Neuronal stem cell (in vitro differentiated cells): ENCODE data around the gene C1orf21.

Source experiments
- DNase-seq: peaks from one replicate; pipeline ENCODE4 v3.0.0-alpha.2; 2013; ENCODE audit warnings: low spot score
- H2AFZ ChIP-seq: one replicate; pipeline ENCODE4 v1.6.1; 2013; ENCODE audit warnings: mild to moderate bottlenecking, low read length, inconsistent platforms
- H2AK5ac ChIP-seq: 2 replicates; pipeline ENCODE4 v1.6.1; 2013; ENCODE audit warnings: low read depth, mild to moderate bottlenecking, inconsistent platforms, low read length, moderate library complexity, mixed read lengths
- H2BK120ac ChIP-seq: 2 replicates; pipeline ENCODE4 v1.6.1; 2013; ENCODE audit warnings: low read depth, mild to moderate bottlenecking, inconsistent platforms, low read length, moderate library complexity, mixed read lengths
- H2BK12ac ChIP-seq: one replicate; pipeline ENCODE4 v1.6.1; 2013; ENCODE audit warnings: low read length, inconsistent platforms
- H2BK15ac ChIP-seq: 2 replicates; pipeline ENCODE4 v1.6.1; 2013; ENCODE audit warnings: mild to moderate bottlenecking, low read length, inconsistent platforms, mixed read lengths
- H2BK5ac ChIP-seq: one replicate; pipeline ENCODE4 v1.6.1; 2013; ENCODE audit warnings: inconsistent platforms, mild to moderate bottlenecking, low read length, moderate library complexity
- H3K14ac ChIP-seq: one replicate; pipeline ENCODE4 v1.6.1; 2013; ENCODE audit warnings: low read length, inconsistent platforms
- H3K18ac ChIP-seq: 2 replicates; pipeline ENCODE4 v1.6.1; 2013; ENCODE audit warnings: low read length, inconsistent platforms
- H3K23ac ChIP-seq: 2 replicates; pipeline ENCODE4 v1.6.1; 2013; ENCODE audit warnings: low read depth, mild to moderate bottlenecking, mixed read lengths, low read length, inconsistent platforms; ENCODE audit not compliant: poor library complexity
- H3K27ac ChIP-seq: replicated peaks from 3 replicates; pipeline ENCODE4 v1.5.1; 2013; ENCODE audit warnings: low read length, inconsistent platforms
- H3K27me3 ChIP-seq, 3 experiments: 2 replicates each; pipeline ENCODE4 v1.6.1; 2013; ENCODE audit warnings: low read length in 3 of 3, mild to moderate bottlenecking in 2 of 3, inconsistent platforms in 1 of 3, low read depth in 1 of 3, mixed read lengths in 1 of 3, moderate library complexity in 1 of 3; ENCODE audit not compliant: control insufficient read depth in 3 of 3, insufficient read depth in 3 of 3
- H3K36me3 ChIP-seq, 2 donors: replicated peaks in 1 of 2; 2 replicates each; pipeline ENCODE4 v1.6.1; 2013; ENCODE audit warnings: low read length in 2 of 2; ENCODE audit not compliant: control insufficient read depth in 2 of 2, insufficient read depth in 2 of 2
- H3K4ac ChIP-seq: 2 replicates; pipeline ENCODE4 v1.6.1; 2013; ENCODE audit warnings: inconsistent platforms, mild to moderate bottlenecking, low read length, moderate library complexity
- H3K4me1 ChIP-seq, 2 donors: 1 replicate in 1 of 2; 2 replicates in 1 of 2; pipeline ENCODE4 v1.6.1; 2013; ENCODE audit warnings: low read length in 2 of 2, low read depth in 1 of 2; ENCODE audit not compliant: control insufficient read depth in 2 of 2, insufficient read depth in 1 of 2
- H3K4me2 ChIP-seq: one replicate; pipeline ENCODE4 v1.6.1; 2013; ENCODE audit warnings: mild to moderate bottlenecking, low read length, inconsistent platforms; ENCODE audit not compliant: insufficient read depth, poor library complexity, severe bottlenecking
- H3K4me3 ChIP-seq, 2 donors: 2 replicates each; pipeline ENCODE4 v1.5.1; 2013; ENCODE audit warnings: low read length in 2 of 2, mild to moderate bottlenecking in 2 of 2, inconsistent platforms in 1 of 2, moderate library complexity in 1 of 2
- H3K79me1 ChIP-seq: one replicate; pipeline ENCODE4 v1.6.1; 2013; ENCODE audit warnings: low read depth, mild to moderate bottlenecking, inconsistent platforms, low read length, moderate library complexity
- H3K9ac ChIP-seq: one replicate; pipeline ENCODE4 v1.6.1; 2013; ENCODE audit warnings: mild to moderate bottlenecking, low read depth, low read length, inconsistent platforms; ENCODE audit not compliant: poor library complexity
- H3K9me3 ChIP-seq, 2 donors: replicated peaks in 1 of 2; 2 replicates each; pipeline versions ENCODE3 to v1.6.1; 2013; ENCODE audit warnings: low read length in 2 of 2, mild to moderate bottlenecking in 2 of 2, inconsistent platforms in 1 of 2, low read depth in 1 of 2, mixed read lengths in 1 of 2, moderate library complexity in 1 of 2; ENCODE audit not compliant: control insufficient read depth in 2 of 2, insufficient read depth in 1 of 2
- H4K8ac ChIP-seq: one replicate; pipeline ENCODE4 v1.6.1; 2013; ENCODE audit warnings: low read depth, mild to moderate bottlenecking, inconsistent platforms, low read length, moderate library complexity
- H4K91ac ChIP-seq: one replicate; pipeline ENCODE4 v1.6.1; 2013; ENCODE audit warnings: low read length, low read depth, mild to moderate bottlenecking, inconsistent platforms; ENCODE audit not compliant: poor library complexity
- WGBS, 2 donors: extraction: QIAGEN DNeasy Blood & Tissue Kit; methylation state at CpG; one replicate each; pipeline ENCODE4 v1.1.7; 2013; ENCODE audit warnings: missing lambda C conversion rate in 2 of 2, mixed read lengths in 1 of 2; ENCODE audit not compliant: insufficient read length in 2 of 2, insufficient replicate concordance in 1 of 2; ENCODE audit errors: extremely low coverage in 2 of 2; 5-methylcytosine and 5-hydroxymethylcytosine counted together

Gene C1orf21

DNA sequence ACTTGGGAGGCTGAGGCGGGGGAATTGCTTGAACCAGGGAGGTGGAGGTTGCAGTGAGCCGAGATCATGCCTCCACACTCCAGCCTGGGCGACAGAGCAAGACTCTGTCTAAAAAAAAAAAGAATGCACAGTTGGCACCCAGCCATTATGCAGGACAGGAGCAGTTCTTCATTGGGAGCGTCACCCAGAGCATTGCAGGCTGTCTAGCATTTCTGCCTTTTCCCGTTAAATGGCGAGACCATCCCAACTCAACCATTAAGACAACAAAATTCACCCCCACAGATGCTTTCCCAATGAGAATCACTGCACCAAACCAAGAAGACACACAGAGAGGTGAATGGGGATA is 262.0 kb downstream of the C1orf21 start:
- no peak overlapping the region for H4K91ac ChIP-seq
- H3K9ac ChIP-seq: no peak overlapping the region
- no peak overlapping the region for H3K23ac ChIP-seq
- no peak overlapping the region for H3K18ac ChIP-seq
- H3K79me1 ChIP-seq: no peaks in the 10 kb centered on the region
- no peak for DNase-seq
- no peak overlapping the region for H3K4me3 ChIP-seq
- no peak overlapping the region for H3K4me2 ChIP-seq
- no peak overlapping the region for H2BK120ac ChIP-seq
- no peak overlapping the region for H2BK5ac ChIP-seq
- H3K4ac ChIP-seq: no peak overlapping the region
- H3K27ac ChIP-seq: no peak overlapping the region
- no peak overlapping the region for H2AFZ ChIP-seq
- H2AK5ac ChIP-seq: no peak overlapping the region
- no peak overlapping the region for H4K8ac ChIP-seq
- no peak overlapping the region for H2BK12ac ChIP-seq
- no peak overlapping the region for H3K14ac ChIP-seq
- H3K9me3 ChIP-seq: peaks cover 0 to 8% of the 10 kb centered on the region in 2 donors
- no peaks in the 10 kb centered on the region for H3K36me3 ChIP-seq
- WGBS, 2 donors: no CpG with 5 or more reads among the region's 6 CpGs
- H3K4me1 ChIP-seq: no peaks in the 10 kb centered on the region
- no peak overlapping the region for H2BK15ac ChIP-seq
- H3K27me3 ChIP-seq: peaks cover 0 to 10% (median 0%) of the 10 kb centered on the region in 3 experiments

DNA sequence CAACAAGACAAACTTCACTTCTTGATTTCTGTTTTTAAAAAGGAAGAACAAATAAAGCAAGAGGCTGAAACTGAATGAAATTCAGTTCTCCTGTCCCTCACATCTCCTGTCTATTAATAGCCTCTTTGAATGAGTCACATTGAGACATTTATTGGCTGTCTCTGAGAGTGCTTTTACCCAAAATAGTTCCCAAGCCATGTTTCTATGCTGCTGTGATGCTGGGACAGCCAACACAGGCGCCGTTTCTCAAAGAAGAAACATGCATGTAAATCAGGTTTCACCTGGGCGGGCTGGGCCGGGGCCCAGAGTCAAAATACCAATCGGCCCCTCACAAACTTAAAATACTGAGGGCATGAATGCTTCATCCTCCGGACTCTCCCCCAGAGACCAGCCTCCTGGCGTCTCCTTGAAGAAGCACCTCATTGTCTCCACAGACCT is 262.6 kb downstream of the C1orf21 start:
- Histone ChIP-seq H2BK15ac (no peak overlapping the region), H3K4me2 (no peak overlapping the region), H4K8ac (no peak overlapping the region), H2BK12ac (no peak overlapping the region), H3K27me3 (peaks cover 0 to 10% (median 0%) of the 10 kb centered on the region in 3 experiments), H2AK5ac (no peak overlapping the region), H3K36me3 (no peaks in the 10 kb centered on the region), H2BK5ac (no peak overlapping the region), H2AFZ (no peak overlapping the region), H3K18ac (no peak overlapping the region), H3K79me1 (no peaks in the 10 kb centered on the region), H3K27ac (no peak overlapping the region), H3K4me3 (no peak overlapping the region), H2BK120ac (no peak overlapping the region), H3K4ac (no peak overlapping the region), H3K9ac (no peak overlapping the region), H3K23ac (no peak overlapping the region), H3K14ac (no peak overlapping the region), H3K9me3 (peaks cover 0 to 8% of the 10 kb centered on the region in 2 donors), H4K91ac (no peak overlapping the region), H3K4me1 (no peaks in the 10 kb centered on the region)
- DNase-seq: no peak
- WGBS, 2 donors: no CpG with 5 or more reads among the region's 7 CpGs

DNA sequence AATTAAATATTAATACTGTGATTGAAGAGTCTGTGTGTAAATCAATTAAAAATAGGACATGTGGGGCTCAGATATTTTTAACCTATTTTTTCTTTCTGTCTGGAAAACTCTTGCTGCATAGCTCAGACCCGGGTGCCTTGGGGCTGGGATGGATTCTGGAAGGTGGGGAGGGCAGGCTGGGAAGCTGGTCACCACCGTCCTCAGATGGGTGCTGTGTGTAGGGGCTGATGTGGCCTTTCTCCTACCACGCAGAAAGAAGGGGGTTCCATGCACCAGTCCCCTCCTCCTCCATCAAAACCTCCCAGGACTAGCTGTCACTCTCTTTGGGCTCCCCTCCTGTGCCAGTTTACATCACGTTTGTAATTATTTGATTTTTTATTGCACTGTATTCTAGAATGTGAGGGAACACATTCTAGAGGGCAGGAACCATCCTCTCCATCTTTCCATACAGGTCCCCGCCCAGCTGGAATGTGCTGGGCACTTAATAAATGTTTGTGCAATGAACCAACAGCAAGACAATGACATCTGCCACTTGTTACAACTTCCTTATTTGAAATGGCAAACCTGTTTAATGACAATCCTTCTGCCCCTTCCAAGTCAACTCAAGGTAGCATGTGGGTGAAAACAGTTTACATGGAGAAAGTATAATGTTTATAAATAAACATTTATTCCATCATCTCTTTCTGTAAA is 263.5 kb downstream of the C1orf21 start:
- Histone ChIP-seq H4K91ac (no peak overlapping the region), H3K18ac (peak overlapping the region; percentile 13), H3K4me1 (no peaks in the 10 kb centered on the region), H3K4ac (no peak overlapping the region), H3K23ac (no peak overlapping the region), H2BK5ac (no peak overlapping the region), H4K8ac (no peak overlapping the region), H3K9ac (no peak overlapping the region), H3K36me3 (no peaks in the 10 kb centered on the region), H2AK5ac (no peak overlapping the region), H2AFZ (no peak overlapping the region), H3K27me3 (peaks cover 0 to 10% (median 0%) of the 10 kb centered on the region in 3 experiments), H2BK12ac (no peak overlapping the region), H3K27ac (no peak overlapping the region), H3K79me1 (no peaks in the 10 kb centered on the region), H3K4me3 (no peak overlapping the region), H2BK120ac (no peak overlapping the region), H2BK15ac (no peak overlapping the region), H3K4me2 (no peak overlapping the region), H3K14ac (no peak overlapping the region), H3K9me3 (peaks cover 0 to 8% of the 10 kb centered on the region in 2 donors)
- no CpG with 5 or more reads among the region's 5 CpGs for WGBS, 2 donors
- DNase-seq: no peak

- Histone ChIP-seq H2AFZ (no peak overlapping the region), H4K91ac (no peak overlapping the region), H3K27ac (peak overlapping the region; percentile 19), H3K4me2 (no peak overlapping the region), H3K4ac (no peak overlapping the region), H3K4me1 (no peaks in the 10 kb centered on the region), H3K14ac (no peak overlapping the region), H2BK5ac (no peak overlapping the region), H3K9ac (no peak overlapping the region), H2BK120ac (no peak overlapping the region), H3K4me3 (no peak overlapping the region), H2AK5ac (no peak overlapping the region), H2BK15ac (no peak overlapping the region), H3K27me3 (peaks cover 0 to 10% (median 0%) of the 10 kb centered on the region in 3 experiments), H3K79me1 (no peaks in the 10 kb centered on the region), H3K9me3 (peaks cover 0 to 8% of the 10 kb centered on the region in 2 donors), H3K18ac (no peak overlapping the region), H2BK12ac (no peak overlapping the region), H3K23ac (no peak overlapping the region), H4K8ac (no peak overlapping the region), H3K36me3 (no peaks in the 10 kb centered on the region)
- DNase-seq: no peak
These were observed 268.4 kb downstream of the C1orf21 start for GRCh38 chr1:184655185-184655584.
